ENCODE measurements around the gene ALX3.

ALX3 gene

GRCh38 chr1:110050602-110051261, 19.7 kb downstream of the ALX3 start:
- TF ChIP-seq PAX5 (IDR thresholded peaks at IDR 0.05; ENCODE audit: insufficient read depth, low read length, severe bottlenecking), result no peak
- no peak for TF ChIP-seq SPI1 (IDR thresholded peaks at IDR 0.05; ENCODE audit: low read depth, low read length)
- TF ChIP-seq POU2F2 (IDR thresholded peaks at IDR 0.05; ENCODE audit: low read depth, low read length), result no peak
- TF ChIP-seq TAF1 (IDR thresholded peaks at IDR 0.05; ENCODE audit: low read depth, low read length), result no peak
- TF ChIP-seq POLR2AphosphoS5 (IDR thresholded peaks at IDR 0.05; ENCODE audit: low read depth, low read length), result no peak
- TF ChIP-seq POLR2A (IDR thresholded peaks at IDR 0.05; ENCODE audit: low read depth, low read length), result no peak
- FAIRE-seq, result no peak
- no peak for DNase-seq (ENCODE audit: insufficient read length, low spot score)

GRCh38 chr1:110049801-110050601, 20.5 kb downstream of the ALX3 start:
- FAIRE-seq, result no peak
- TF ChIP-seq TAF1 (IDR thresholded peaks at IDR 0.05; ENCODE audit: low read depth, low read length) (no peak), POLR2A (IDR thresholded peaks at IDR 0.05; ENCODE audit: low read depth, low read length) (no peak)
- DNase-seq (ENCODE audit: insufficient read length, low spot score), result no peak

GRCh38 chr1:110048923-110049601, 21.4 kb downstream of the ALX3 start:
- DNase-seq (ENCODE audit: insufficient read length, low spot score) (no peak), FAIRE-seq (no peak)
- TF ChIP-seq POLR2AphosphoS5 (IDR thresholded peaks at IDR 0.05; ENCODE audit: low read depth, low read length) (no peak), SPI1 (IDR thresholded peaks at IDR 0.05; ENCODE audit: low read depth, low read length) (no peak), POU2F2 (IDR thresholded peaks at IDR 0.05; ENCODE audit: low read depth, low read length) (no peak), TAF1 (IDR thresholded peaks at IDR 0.05; ENCODE audit: low read depth, low read length) (no peak), PAX5 (IDR thresholded peaks at IDR 0.05; ENCODE audit: insufficient read depth, low read length, severe bottlenecking) (no peak), POLR2A (IDR thresholded peaks at IDR 0.05; ENCODE audit: low read depth, low read length) (no peak)

- FAIRE-seq, result no peak
- DNase-seq (ENCODE audit: insufficient read length, low spot score), result no peak
- TF ChIP-seq POLR2A (IDR thresholded peaks at IDR 0.05; ENCODE audit: low read depth, low read length) (no peak), POLR2AphosphoS5 (IDR thresholded peaks at IDR 0.05; ENCODE audit: low read depth, low read length) (no peak), TAF1 (IDR thresholded peaks at IDR 0.05; ENCODE audit: low read depth, low read length) (no peak), POU2F2 (IDR thresholded peaks at IDR 0.05; ENCODE audit: low read depth, low read length) (no peak), PAX5 (IDR thresholded peaks at IDR 0.05; ENCODE audit: insufficient read depth, low read length, severe bottlenecking) (no peak), SPI1 (IDR thresholded peaks at IDR 0.05; ENCODE audit: low read depth, low read length) (no peak)
Measured at GRCh38 chr1:110048240-110048639, 22.2 kb downstream of the ALX3 start.

- FAIRE-seq, result no peak
- TF ChIP-seq TAF1 (IDR thresholded peaks at IDR 0.05; ENCODE audit: low read depth, low read length) (no peak), POLR2A (IDR thresholded peaks at IDR 0.05; ENCODE audit: low read depth, low read length) (no peak), POLR2AphosphoS5 (IDR thresholded peaks at IDR 0.05; ENCODE audit: low read depth, low read length) (no peak), SPI1 (IDR thresholded peaks at IDR 0.05; ENCODE audit: low read depth, low read length) (no peak), POU2F2 (IDR thresholded peaks at IDR 0.05; ENCODE audit: low read depth, low read length) (no peak), PAX5 (IDR thresholded peaks at IDR 0.05; ENCODE audit: insufficient read depth, low read length, severe bottlenecking) (no peak)
- no peak for DNase-seq (ENCODE audit: insufficient read length, low spot score)
Measured at GRCh38 chr1:110047463-110047862, 23.0 kb downstream of the ALX3 start.

DNA sequence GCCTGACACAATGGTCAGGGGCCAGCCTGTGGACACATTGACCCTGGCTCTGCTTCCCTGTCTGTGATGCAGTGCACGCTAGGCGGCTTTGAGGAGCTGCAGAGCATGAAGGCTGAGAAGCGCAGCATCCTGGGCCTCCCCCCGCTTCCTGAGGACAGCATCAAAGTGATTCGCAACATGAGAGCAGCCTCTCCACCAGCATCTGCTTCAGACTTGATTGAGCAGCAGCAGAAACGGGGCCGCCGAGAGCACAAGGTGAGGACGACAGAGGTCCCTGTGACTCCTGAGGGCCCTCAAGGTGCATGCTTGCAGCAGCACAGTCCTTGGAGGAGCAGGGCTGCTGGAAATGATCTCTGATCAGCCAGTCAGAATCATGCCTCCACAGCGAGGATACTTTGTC, 27.5 kb downstream of the ALX3 start:
- no peak for TF ChIP-seq POLR2AphosphoS5 (IDR thresholded peaks at IDR 0.05; ENCODE audit: low read depth, low read length)
- no peak for TF ChIP-seq SPI1 (IDR thresholded peaks at IDR 0.05; ENCODE audit: low read depth, low read length)
- TF ChIP-seq POU2F2 (IDR thresholded peaks at IDR 0.05; ENCODE audit: low read depth, low read length), result no peak
- TF ChIP-seq TAF1 (IDR thresholded peaks at IDR 0.05; ENCODE audit: low read depth, low read length), result no peak
- TF ChIP-seq POLR2A (IDR thresholded peaks at IDR 0.05; ENCODE audit: low read depth, low read length), result no peak
- TF ChIP-seq PAX5 (IDR thresholded peaks at IDR 0.05; ENCODE audit: insufficient read depth, low read length, severe bottlenecking), result no peak
- FAIRE-seq, result no peak
- no peak for DNase-seq (ENCODE audit: insufficient read length, low spot score)

DNA sequence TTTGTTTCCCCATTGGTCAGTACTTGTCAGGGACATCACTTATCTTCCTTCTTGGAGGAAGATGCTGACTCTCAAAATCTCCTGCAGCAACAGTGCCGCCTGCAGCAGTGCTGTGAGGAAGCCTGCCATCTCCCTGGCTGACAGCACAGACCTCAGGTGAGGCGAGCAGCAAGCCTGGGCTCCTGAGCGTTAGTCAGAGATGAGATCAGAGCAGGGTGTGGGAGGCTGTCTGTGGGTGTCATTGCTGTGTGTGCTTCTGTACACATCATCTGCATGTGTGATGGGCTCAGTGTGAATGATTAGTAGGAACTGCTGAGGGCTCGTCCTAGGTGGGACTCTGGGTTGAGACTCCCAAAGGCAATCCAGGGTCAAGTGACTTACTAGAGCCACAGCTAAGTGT, 29.9 kb downstream of the ALX3 start:
- DNase-seq (ENCODE audit: insufficient read length, low spot score) (no peak), FAIRE-seq (no peak)
- TF ChIP-seq SPI1 (IDR thresholded peaks at IDR 0.05; ENCODE audit: low read depth, low read length) (no peak), POLR2A (IDR thresholded peaks at IDR 0.05; ENCODE audit: low read depth, low read length) (no peak), POU2F2 (IDR thresholded peaks at IDR 0.05; ENCODE audit: low read depth, low read length) (no peak), PAX5 (IDR thresholded peaks at IDR 0.05; ENCODE audit: insufficient read depth, low read length, severe bottlenecking) (no peak), TAF1 (IDR thresholded peaks at IDR 0.05; ENCODE audit: low read depth, low read length) (no peak), POLR2AphosphoS5 (IDR thresholded peaks at IDR 0.05; ENCODE audit: low read depth, low read length) (no peak)

DNA sequence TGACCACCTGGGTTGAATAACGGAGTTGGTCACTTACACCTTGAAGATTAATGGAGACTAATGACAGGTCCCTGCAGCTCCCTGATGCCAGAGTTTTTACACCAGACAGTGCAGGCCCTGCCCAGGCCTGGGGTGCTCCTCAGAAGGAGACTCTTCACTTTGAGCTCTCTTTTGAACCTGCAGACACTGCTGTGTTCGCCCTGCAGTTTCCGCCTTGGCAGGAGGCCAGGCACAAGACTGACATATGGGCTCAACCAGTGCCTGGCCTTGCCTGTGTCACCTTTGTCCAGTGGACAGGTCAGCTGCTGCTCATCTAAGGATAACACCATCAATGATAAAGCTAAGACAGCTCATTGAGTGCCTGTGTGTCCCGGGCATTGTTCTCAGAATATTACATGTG, 30.8 kb downstream of the ALX3 start:
- no peak for FAIRE-seq
- no peak for DNase-seq (ENCODE audit: insufficient read length, low spot score)
- TF ChIP-seq POLR2A (IDR thresholded peaks at IDR 0.05; ENCODE audit: low read depth, low read length), result no peak
- TF ChIP-seq POU2F2 (IDR thresholded peaks at IDR 0.05; ENCODE audit: low read depth, low read length), result no peak
- no peak for TF ChIP-seq TAF1 (IDR thresholded peaks at IDR 0.05; ENCODE audit: low read depth, low read length)
- no peak for TF ChIP-seq PAX5 (IDR thresholded peaks at IDR 0.05; ENCODE audit: insufficient read depth, low read length, severe bottlenecking)
- no peak for TF ChIP-seq POLR2AphosphoS5 (IDR thresholded peaks at IDR 0.05; ENCODE audit: low read depth, low read length)
- TF ChIP-seq SPI1 (IDR thresholded peaks at IDR 0.05; ENCODE audit: low read depth, low read length), result no peak

GRCh38 chr1:110038271-110038670, 32.2 kb downstream of the ALX3 start:
- no peak for TF ChIP-seq POU2F2 (IDR thresholded peaks at IDR 0.05; ENCODE audit: low read depth, low read length)
- no peak for TF ChIP-seq TAF1 (IDR thresholded peaks at IDR 0.05; ENCODE audit: low read depth, low read length)
- TF ChIP-seq POLR2AphosphoS5 (IDR thresholded peaks at IDR 0.05; ENCODE audit: low read depth, low read length), result no peak
- TF ChIP-seq POLR2A (IDR thresholded peaks at IDR 0.05; ENCODE audit: low read depth, low read length), result no peak
- no peak for TF ChIP-seq SPI1 (IDR thresholded peaks at IDR 0.05; ENCODE audit: low read depth, low read length)
- no peak for TF ChIP-seq PAX5 (IDR thresholded peaks at IDR 0.05; ENCODE audit: insufficient read depth, low read length, severe bottlenecking)
- FAIRE-seq (no peak), DNase-seq (ENCODE audit: insufficient read length, low spot score) (no peak)
